ENCODE measurements around the gene STRN3.

Gene STRN3

GRCh38 chr14:30873308-30874119 lies 152.7 kb downstream of the STRN3 start:
- TF ChIP-seq CTCF (IDR thresholded peaks at IDR 0.05; ENCODE audit: control extremely low read depth, extremely low read depth, low read depth, missing control alignments) = no peak
- POLR2A ChIA-PET = no interaction called here
- no peak for DNase-seq (ENCODE audit: extremely low spot score)
- CTCF ChIA-PET = interaction anchor here (0.9 to 3.4 kb wide), 12 partner anchors 9 to 576 kb away, joined by 3 to 19 read pairs (median 7); partner anchors contain the start of gene SCFD1

- POLR2A ChIA-PET = no interaction called here
- CTCF ChIA-PET = interaction anchor here (1.0 to 3.2 kb wide), 4 partner anchors 11 to 22 kb away, joined by 3 to 19 read pairs (median 8); no protein-coding TSS in a partner anchor
Measured at GRCh38 chr14:30872602-30873001, 153.6 kb downstream of the STRN3 start.

GRCh38 chr14:30869551-30870155 lies 156.5 kb downstream of the STRN3 start:
- no peak for TF ChIP-seq CTCF (IDR thresholded peaks at IDR 0.05; ENCODE audit: control extremely low read depth, extremely low read depth, low read depth, missing control alignments)
- ChIA-PET CTCF (interaction anchor here (1.3 to 1.4 kb wide), 2 partner anchors 15 to 259 kb away, joined by 3 to 4 read pairs; no protein-coding TSS in a partner anchor), POLR2A (interaction anchor here (0.6 kb wide), 1 partner anchor 24 kb away, joined by 10 read pairs; no protein-coding TSS in a partner anchor)
- no peak for DNase-seq (ENCODE audit: extremely low spot score)

More at GRCh38 chr14:30872602-30873001, 153.6 kb downstream of the STRN3 start:
- no peak for TF ChIP-seq CTCF (IDR thresholded peaks at IDR 0.05; ENCODE audit: control extremely low read depth, extremely low read depth, low read depth, missing control alignments)
- DNase-seq (ENCODE audit: extremely low spot score) = no peak

- TF ChIP-seq CTCF (IDR thresholded peaks at IDR 0.05; ENCODE audit: control extremely low read depth, extremely low read depth, low read depth, missing control alignments) = no peak
- CTCF ChIA-PET = no interaction called here
- POLR2A ChIA-PET = no interaction called here
- no peak for DNase-seq (ENCODE audit: extremely low spot score)
Measured at GRCh38 chr14:30868736-30869135, 157.4 kb downstream of the STRN3 start.

GRCh38 chr14:30864934-30865333 lies 161.2 kb downstream of the STRN3 start:
- DNase-seq (ENCODE audit: extremely low spot score) = no peak
- no peak for TF ChIP-seq CTCF (IDR thresholded peaks at IDR 0.05; ENCODE audit: control extremely low read depth, extremely low read depth, low read depth, missing control alignments)
- POLR2A ChIA-PET = no interaction called here
- CTCF ChIA-PET = interaction anchor here (2.0 to 2.1 kb wide), 2 partner anchors 9 to 11 kb away, joined by 4 read pairs; partner anchors contain the start of gene COCH

- ChIA-PET POLR2A (no interaction called here), CTCF (no interaction called here)
- no peak for TF ChIP-seq CTCF (IDR thresholded peaks at IDR 0.05; ENCODE audit: control extremely low read depth, extremely low read depth, low read depth, missing control alignments)
- no peak for DNase-seq (ENCODE audit: extremely low spot score)
Measured at GRCh38 chr14:30861200-30861599, 165.0 kb downstream of the STRN3 start.

All from GM10248 (cell line).